Measurements from ENCODE around the gene LRRC4C.

LRRC4C gene

DNA sequence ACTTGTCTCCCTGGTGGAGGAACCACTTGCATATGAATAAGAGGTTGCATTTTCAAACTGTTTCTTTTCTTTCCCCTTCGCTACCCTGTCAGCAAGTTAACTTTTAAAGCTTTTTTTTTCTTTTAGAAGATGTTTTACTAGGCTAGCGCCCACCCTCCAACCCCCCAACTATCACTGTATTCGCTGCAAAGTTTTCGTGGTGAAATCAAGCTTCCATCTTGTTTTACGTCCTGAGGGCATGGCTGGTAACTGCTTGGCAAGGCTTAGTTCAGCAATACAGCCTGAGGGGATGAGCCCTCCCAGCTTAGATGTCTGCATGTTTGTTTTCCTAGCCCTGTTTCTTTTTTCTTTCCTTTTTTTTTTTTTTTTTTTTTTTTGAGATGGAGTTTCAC is 1359.3 kb downstream of the LRRC4C start:
- no peak overlapping the region for H3K9ac ChIP-seq (ENCODE audit: low read length)
- H3K27ac ChIP-seq (ENCODE audit: low read depth, low read length, poor library complexity, severe bottlenecking): no peak overlapping the region
- H4K20me1 ChIP-seq (ENCODE audit: insufficient read depth, low read length): no peaks in the 10 kb centered on the region
- no peaks in the 10 kb centered on the region for H3K27me3 ChIP-seq (ENCODE audit: insufficient read depth, low read length)
- H3K4me3 ChIP-seq (ENCODE audit: low read depth, low read length, poor library complexity, severe bottlenecking): no peak overlapping the region
- no peaks in the 10 kb centered on the region for H3F3A ChIP-seq (ENCODE audit: insufficient read depth, low read length)
- H3K4me1 ChIP-seq (ENCODE audit: insufficient read depth, low read length, severe bottlenecking): no peaks in the 10 kb centered on the region
- no peaks in the 10 kb centered on the region for H3K9me3 ChIP-seq (ENCODE audit: low read length)
- no peaks in the 10 kb centered on the region for H3K9me2 ChIP-seq (ENCODE audit: low read depth, low read length)
- TF ChIP-seq, protein P1, sequence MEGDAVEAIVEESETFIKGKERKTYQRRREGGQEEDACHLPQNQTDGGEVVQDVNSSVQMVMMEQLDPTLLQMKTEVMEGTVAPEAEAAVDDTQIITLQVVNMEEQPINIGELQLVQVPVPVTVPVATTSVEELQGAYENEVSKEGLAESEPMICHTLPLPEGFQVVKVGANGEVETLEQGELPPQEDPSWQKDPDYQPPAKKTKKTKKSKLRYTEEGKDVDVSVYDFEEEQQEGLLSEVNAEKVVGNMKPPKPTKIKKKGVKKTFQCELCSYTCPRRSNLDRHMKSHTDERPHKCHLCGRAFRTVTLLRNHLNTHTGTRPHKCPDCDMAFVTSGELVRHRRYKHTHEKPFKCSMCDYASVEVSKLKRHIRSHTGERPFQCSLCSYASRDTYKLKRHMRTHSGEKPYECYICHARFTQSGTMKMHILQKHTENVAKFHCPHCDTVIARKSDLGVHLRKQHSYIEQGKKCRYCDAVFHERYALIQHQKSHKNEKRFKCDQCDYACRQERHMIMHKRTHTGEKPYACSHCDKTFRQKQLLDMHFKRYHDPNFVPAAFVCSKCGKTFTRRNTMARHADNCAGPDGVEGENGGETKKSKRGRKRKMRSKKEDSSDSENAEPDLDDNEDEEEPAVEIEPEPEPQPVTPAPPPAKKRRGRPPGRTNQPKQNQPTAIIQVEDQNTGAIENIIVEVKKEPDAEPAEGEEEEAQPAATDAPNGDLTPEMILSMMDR (IDR thresholded peaks at IDR 0.05; ENCODE audit: low read length): no peak
- TF ChIP-seq EZH2 (IDR thresholded peaks at IDR 0.05; ENCODE audit: borderline replicate concordance, low read length): no peak
- H3K4me2 ChIP-seq (ENCODE audit: low read length): no peak overlapping the region
- no peak overlapping the region for H2AFZ ChIP-seq (ENCODE audit: low read length)
- H3K79me2 ChIP-seq (ENCODE audit: insufficient read depth, low read length): no peaks in the 10 kb centered on the region
- H3K36me3 ChIP-seq (ENCODE audit: insufficient read depth, low read length): no peaks in the 10 kb centered on the region

DNA sequence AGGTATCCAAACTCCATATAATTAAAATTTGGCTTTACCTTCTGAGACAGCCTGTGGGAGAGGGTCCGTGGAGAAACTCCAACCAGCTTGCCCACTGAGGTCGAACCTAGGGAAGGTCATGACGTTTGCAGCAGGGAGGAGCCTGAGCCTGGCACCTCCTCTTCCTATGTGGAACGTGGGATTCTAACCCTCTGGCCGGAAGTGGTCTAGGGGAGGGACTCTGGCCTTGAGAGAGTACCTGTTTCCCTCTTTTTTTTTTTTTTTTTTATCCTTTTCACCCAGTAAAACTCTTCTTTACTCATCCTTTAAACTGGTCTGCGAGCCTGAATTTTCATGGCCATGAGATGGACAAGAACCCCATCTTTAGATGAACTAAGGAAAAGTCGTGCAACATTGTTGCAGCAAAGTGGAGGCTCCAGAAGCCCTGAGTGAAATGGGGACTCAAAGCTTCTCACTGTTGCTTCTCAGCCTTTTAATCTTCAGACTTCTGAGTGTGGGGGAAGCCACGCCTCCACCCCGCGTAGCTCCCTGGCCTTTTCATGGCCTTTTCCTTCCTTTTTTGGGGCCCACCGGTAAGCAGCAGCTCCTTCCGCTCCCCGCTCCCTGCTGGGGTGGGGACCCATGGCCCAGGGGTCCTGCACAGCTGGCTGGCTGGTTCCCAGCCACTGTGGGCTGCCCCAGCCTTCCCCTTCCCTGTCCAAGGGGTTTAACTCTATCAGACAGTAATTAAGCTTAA is 1359.9 kb downstream of the LRRC4C start:
- Histone ChIP-seq H3F3A (ENCODE audit: insufficient read depth, low read length) (no peaks in the 10 kb centered on the region), H3K9me3 (ENCODE audit: low read length) (no peaks in the 10 kb centered on the region), H3K79me2 (ENCODE audit: insufficient read depth, low read length) (no peaks in the 10 kb centered on the region), H3K4me2 (ENCODE audit: low read length) (no peak overlapping the region), H3K27me3 (ENCODE audit: insufficient read depth, low read length) (no peaks in the 10 kb centered on the region), H4K20me1 (ENCODE audit: insufficient read depth, low read length) (no peaks in the 10 kb centered on the region), H2AFZ (ENCODE audit: low read length) (no peak overlapping the region), H3K4me3 (ENCODE audit: low read depth, low read length, poor library complexity, severe bottlenecking) (no peak overlapping the region), H3K9ac (ENCODE audit: low read length) (no peak overlapping the region), H3K9me2 (ENCODE audit: low read depth, low read length) (no peaks in the 10 kb centered on the region), H3K4me1 (ENCODE audit: insufficient read depth, low read length, severe bottlenecking) (no peaks in the 10 kb centered on the region), H3K36me3 (ENCODE audit: insufficient read depth, low read length) (no peaks in the 10 kb centered on the region), H3K27ac (ENCODE audit: low read depth, low read length, poor library complexity, severe bottlenecking) (no peak overlapping the region)
- TF ChIP-seq EZH2 (IDR thresholded peaks at IDR 0.05; ENCODE audit: borderline replicate concordance, low read length): no peak
- TF ChIP-seq, protein P1 (IDR thresholded peaks at IDR 0.05; ENCODE audit: low read length): no peak

DNA sequence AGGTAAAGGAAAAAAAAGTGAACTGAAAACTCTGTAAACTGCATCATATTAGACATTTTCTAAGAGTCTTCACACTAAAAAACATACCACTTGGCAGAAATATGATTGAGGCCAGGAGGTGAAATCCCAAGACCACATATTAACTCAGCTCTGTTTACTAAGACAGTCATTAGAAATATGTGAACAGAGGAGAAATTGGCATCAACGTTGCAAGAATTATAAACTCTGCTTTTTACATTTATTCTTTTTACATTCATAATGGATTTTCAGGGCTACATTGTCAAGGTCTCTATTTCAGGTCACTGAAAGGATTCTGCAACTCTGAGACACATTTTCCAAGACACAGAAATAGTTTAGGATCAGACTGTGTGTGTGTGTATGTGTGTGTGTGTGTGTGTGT is 1364.0 kb downstream of the LRRC4C start:
- Histone ChIP-seq H3K36me3 (ENCODE audit: insufficient read depth, low read length) (no peaks in the 10 kb centered on the region), H4K20me1 (ENCODE audit: insufficient read depth, low read length) (no peaks in the 10 kb centered on the region), H3K4me2 (ENCODE audit: low read length) (no peak overlapping the region), H3K27me3 (ENCODE audit: insufficient read depth, low read length) (no peaks in the 10 kb centered on the region), H3K9me2 (ENCODE audit: low read depth, low read length) (no peaks in the 10 kb centered on the region), H3F3A (ENCODE audit: insufficient read depth, low read length) (no peaks in the 10 kb centered on the region), H3K4me1 (ENCODE audit: insufficient read depth, low read length, severe bottlenecking) (no peaks in the 10 kb centered on the region), H3K27ac (ENCODE audit: low read depth, low read length, poor library complexity, severe bottlenecking) (no peak overlapping the region), H3K4me3 (ENCODE audit: low read depth, low read length, poor library complexity, severe bottlenecking) (no peak overlapping the region), H2AFZ (ENCODE audit: low read length) (no peak overlapping the region), H3K79me2 (ENCODE audit: insufficient read depth, low read length) (no peaks in the 10 kb centered on the region), H3K9ac (ENCODE audit: low read length) (no peak overlapping the region), H3K9me3 (ENCODE audit: low read length) (no peaks in the 10 kb centered on the region)
- TF ChIP-seq, protein P1 (IDR thresholded peaks at IDR 0.05; ENCODE audit: low read length): no peak
- TF ChIP-seq EZH2 (IDR thresholded peaks at IDR 0.05; ENCODE audit: borderline replicate concordance, low read length): no peak

Data from OCI-LY1 (cell line).